ENCODE measurements around the gene ANGPTL7. TPM values are rescaled to one million over a fixed set of nuclear protein-coding genes. Genes with fewer than 3 reads are reported as not detected.
"Not testable (repeated sequence)": the region's sequence is repeated elsewhere in the genome, so short reads cannot be mapped to it uniquely, and the experiment has no call there.

The ANGPTL7 gene
- polyA plus RNA-seq, 1 donor (not counting 4 experiments of a cell fraction or from before 2014, with no cell fraction given): not detected

- H3K9ac ChIP-seq (ENCODE audit: control insufficient read depth, extremely low read depth, insufficient read depth, low read length): no peak overlapping the region
- dilution Hi-C loops (cut with MboI; ENCODE audit: extremely low pct_ligation_motif_present, low sequenced_read_pairs): no loop called here
- H3K4me3 ChIP-seq (ENCODE audit: control insufficient read depth in 2 of 3, extremely low read depth in 1 of 3, insufficient read depth in 2 of 3, low read depth in 1 of 3, low read length in 3 of 3): no peak overlapping the region
- no peak for FAIRE-seq
- no peak for DNase-seq (ENCODE audit: low read depth, low spot score)
- H3K9me3 ChIP-seq (ENCODE audit: control insufficient read depth, low read depth, low read length): no peaks in the 10 kb centered on the region
- H2AFZ ChIP-seq (ENCODE audit: control insufficient read depth, low read length): no peak overlapping the region
- H3K27me3 ChIP-seq (ENCODE audit: control insufficient read depth, extremely low read depth, insufficient read depth, low read length): no peaks in the 10 kb centered on the region
- H3K9me1 ChIP-seq (ENCODE audit: control insufficient read depth, extremely low read depth, insufficient read depth, low read length): no peaks in the 10 kb centered on the region
- H3K36me3 ChIP-seq (ENCODE audit: control insufficient read depth in 2 of 2, extremely low read depth in 1 of 2, insufficient read depth in 2 of 2, low read length in 2 of 2): peaks cover 2 to 6% of the 10 kb centered on the region in 2 experiments
- no peak overlapping the region for H3K4me2 ChIP-seq (ENCODE audit: control insufficient read depth, extremely low read depth, insufficient read depth, low read depth, low read length)
- no peaks in the 10 kb centered on the region for H4K20me1 ChIP-seq (ENCODE audit: control insufficient read depth, extremely low read depth, insufficient read depth, low read length)
- no peak overlapping the region for H3K27ac ChIP-seq (ENCODE audit: control insufficient read depth, insufficient read depth, low read length)
- peaks cover 3% of the 10 kb centered on the region for H3K4me1 ChIP-seq (ENCODE audit: control insufficient read depth, extremely low read depth, insufficient read depth, low read length)
- TF ChIP-seq EZH2 (IDR thresholded peaks at IDR 0.05; ENCODE audit: low read length): no peak
- TF ChIP-seq, protein P1, sequence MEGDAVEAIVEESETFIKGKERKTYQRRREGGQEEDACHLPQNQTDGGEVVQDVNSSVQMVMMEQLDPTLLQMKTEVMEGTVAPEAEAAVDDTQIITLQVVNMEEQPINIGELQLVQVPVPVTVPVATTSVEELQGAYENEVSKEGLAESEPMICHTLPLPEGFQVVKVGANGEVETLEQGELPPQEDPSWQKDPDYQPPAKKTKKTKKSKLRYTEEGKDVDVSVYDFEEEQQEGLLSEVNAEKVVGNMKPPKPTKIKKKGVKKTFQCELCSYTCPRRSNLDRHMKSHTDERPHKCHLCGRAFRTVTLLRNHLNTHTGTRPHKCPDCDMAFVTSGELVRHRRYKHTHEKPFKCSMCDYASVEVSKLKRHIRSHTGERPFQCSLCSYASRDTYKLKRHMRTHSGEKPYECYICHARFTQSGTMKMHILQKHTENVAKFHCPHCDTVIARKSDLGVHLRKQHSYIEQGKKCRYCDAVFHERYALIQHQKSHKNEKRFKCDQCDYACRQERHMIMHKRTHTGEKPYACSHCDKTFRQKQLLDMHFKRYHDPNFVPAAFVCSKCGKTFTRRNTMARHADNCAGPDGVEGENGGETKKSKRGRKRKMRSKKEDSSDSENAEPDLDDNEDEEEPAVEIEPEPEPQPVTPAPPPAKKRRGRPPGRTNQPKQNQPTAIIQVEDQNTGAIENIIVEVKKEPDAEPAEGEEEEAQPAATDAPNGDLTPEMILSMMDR (optimal IDR thresholded peaks at IDR 0.05 in 1 of 3, IDR thresholded peaks at IDR 0.05 in 1 of 3, conservative IDR thresholded peaks at IDR 0.05 in 1 of 3; ENCODE audit: extremely low read depth in 1 of 3, insufficient read depth in 2 of 3, low read length in 3 of 3): no peak
- H3K79me2 ChIP-seq (ENCODE audit: control insufficient read depth, insufficient read depth, low read length): no peaks in the 10 kb centered on the region
Measured at GRCh38 chr1:11178021-11179015, 10.8 kb upstream of the ANGPTL7 start.

- no peak overlapping the region for H3K9ac ChIP-seq (ENCODE audit: control insufficient read depth, extremely low read depth, insufficient read depth, low read length)
- dilution Hi-C loops (cut with MboI; ENCODE audit: extremely low pct_ligation_motif_present, low sequenced_read_pairs): no loop called here
- peaks cover 3% of the 10 kb centered on the region for H3K4me1 ChIP-seq (ENCODE audit: control insufficient read depth, extremely low read depth, insufficient read depth, low read length)
- no peaks in the 10 kb centered on the region for H3K27me3 ChIP-seq (ENCODE audit: control insufficient read depth, extremely low read depth, insufficient read depth, low read length)
- no peak overlapping the region for H3K4me3 ChIP-seq (ENCODE audit: control insufficient read depth in 2 of 3, extremely low read depth in 1 of 3, insufficient read depth in 2 of 3, low read depth in 1 of 3, low read length in 3 of 3)
- H3K9me3 ChIP-seq (ENCODE audit: control insufficient read depth, low read depth, low read length): no peaks in the 10 kb centered on the region
- no peak overlapping the region for H3K4me2 ChIP-seq (ENCODE audit: control insufficient read depth, extremely low read depth, insufficient read depth, low read depth, low read length)
- DNase-seq (ENCODE audit: low read depth, low spot score) (no peak), FAIRE-seq (no peak)
- TF ChIP-seq EZH2 (IDR thresholded peaks at IDR 0.05; ENCODE audit: low read length): no peak
- no peaks in the 10 kb centered on the region for H3K9me1 ChIP-seq (ENCODE audit: control insufficient read depth, extremely low read depth, insufficient read depth, low read length)
- H3K27ac ChIP-seq (ENCODE audit: control insufficient read depth, insufficient read depth, low read length): no peak overlapping the region
- H3K79me2 ChIP-seq (ENCODE audit: control insufficient read depth, insufficient read depth, low read length): no peaks in the 10 kb centered on the region
- H2AFZ ChIP-seq (ENCODE audit: control insufficient read depth, low read length): no peak overlapping the region
- no peaks in the 10 kb centered on the region for H4K20me1 ChIP-seq (ENCODE audit: control insufficient read depth, extremely low read depth, insufficient read depth, low read length)
- peaks cover 2 to 6% of the 10 kb centered on the region in 2 experiments for H3K36me3 ChIP-seq (ENCODE audit: control insufficient read depth in 2 of 2, extremely low read depth in 1 of 2, insufficient read depth in 2 of 2, low read length in 2 of 2)
Measured at GRCh38 chr1:11179125-11179524, 10.0 kb upstream of the ANGPTL7 start.

DNA sequence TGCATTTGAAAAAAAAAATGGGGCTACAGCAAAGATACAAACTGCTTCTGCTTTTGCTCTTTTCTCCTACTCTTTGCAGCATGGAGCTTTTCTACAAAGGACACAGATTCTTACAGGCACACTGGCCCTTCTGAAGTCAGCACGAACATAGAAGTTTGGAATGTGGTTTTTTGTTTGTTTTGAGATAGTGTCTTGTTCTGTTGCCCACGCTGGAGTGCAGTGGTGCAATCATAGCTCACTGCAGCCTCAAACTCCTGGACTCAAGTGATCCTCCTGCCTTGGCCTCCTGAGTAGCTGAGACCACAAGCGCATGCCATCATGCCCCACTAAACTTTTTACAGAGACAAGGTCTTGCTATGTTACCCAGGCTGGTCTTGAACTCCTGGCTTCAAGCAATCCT, 9.4 kb upstream of the ANGPTL7 start:
- H4K20me1 ChIP-seq (ENCODE audit: control insufficient read depth, extremely low read depth, insufficient read depth, low read length); H3K27ac ChIP-seq (ENCODE audit: control insufficient read depth, insufficient read depth, low read length); H3K4me3 ChIP-seq (ENCODE audit: control insufficient read depth in 2 of 3, extremely low read depth in 1 of 3, insufficient read depth in 2 of 3, low read depth in 1 of 3, low read length in 3 of 3); H3K4me2 ChIP-seq (ENCODE audit: control insufficient read depth, extremely low read depth, insufficient read depth, low read depth, low read length); H3K9me1 ChIP-seq (ENCODE audit: control insufficient read depth, extremely low read depth, insufficient read depth, low read length); H3K4me1 ChIP-seq (ENCODE audit: control insufficient read depth, extremely low read depth, insufficient read depth, low read length); H3K79me2 ChIP-seq (ENCODE audit: control insufficient read depth, insufficient read depth, low read length); DNase-seq (ENCODE audit: low read depth, low spot score); H3K9ac ChIP-seq (ENCODE audit: control insufficient read depth, extremely low read depth, insufficient read depth, low read length); dilution Hi-C loops (cut with MboI; ENCODE audit: extremely low pct_ligation_motif_present, low sequenced_read_pairs); FAIRE-seq; H3K9me3 ChIP-seq (ENCODE audit: control insufficient read depth, low read depth, low read length); H2AFZ ChIP-seq (ENCODE audit: control insufficient read depth, low read length); H3K27me3 ChIP-seq (ENCODE audit: control insufficient read depth, extremely low read depth, insufficient read depth, low read length); H3K36me3 ChIP-seq (ENCODE audit: control insufficient read depth in 2 of 2, extremely low read depth in 1 of 2, insufficient read depth in 2 of 2, low read length in 2 of 2): not testable (repeated sequence)
